ENCODE data around the gene NAV3. TPM values are rescaled to one million over a fixed set of nuclear protein-coding genes. Genes with fewer than 3 reads are reported as not detected.

NAV3 gene
- polyA plus RNA-seq, 1 donor from 2014 or later, result 36.9 TPM

- H3K9me3 ChIP-seq (ENCODE audit: low read length), result no peaks in the 10 kb centered on the region
- H3K9ac ChIP-seq (ENCODE audit: low read length), result no peak overlapping the region
- H2AFZ ChIP-seq (ENCODE audit: low read depth, low read length), result no peak overlapping the region
Observed at GRCh38 chr12:78121969-78122610, 291.4 kb downstream of the NAV3 start.

GRCh38 chr12:78128211-78128610 lies 297.5 kb downstream of the NAV3 start:
- H4K20me1 ChIP-seq (ENCODE audit: insufficient read depth), result no peaks in the 10 kb centered on the region
- H3F3A ChIP-seq (ENCODE audit: insufficient read depth, low read length, poor library complexity, severe bottlenecking), result no peaks in the 10 kb centered on the region
- H3K27me3 ChIP-seq (ENCODE audit: insufficient read depth, low read depth, low read length), result no peaks in the 10 kb centered on the region
- H3K36me3 ChIP-seq (ENCODE audit: insufficient read depth, low read length), result no peaks in the 10 kb centered on the region
- no peaks in the 10 kb centered on the region for H3K9me2 ChIP-seq (ENCODE audit: insufficient read depth, low read length)
- H2AFZ ChIP-seq (ENCODE audit: low read depth, low read length), result no peak overlapping the region
- no peak overlapping the region for H3K27ac ChIP-seq (ENCODE audit: low read length)
- H3K79me2 ChIP-seq (replicated peaks; ENCODE audit: insufficient read depth, low read length), result no peaks in the 10 kb centered on the region
- H3K9me3 ChIP-seq (ENCODE audit: low read length), result no peaks in the 10 kb centered on the region
- H3K4me3 ChIP-seq (ENCODE audit: low read length), result no peak overlapping the region
- no peak overlapping the region for H3K9ac ChIP-seq (ENCODE audit: low read length)
- H3K4me2 ChIP-seq (ENCODE audit: low read length), result no peak overlapping the region
- TF ChIP-seq, protein P1, sequence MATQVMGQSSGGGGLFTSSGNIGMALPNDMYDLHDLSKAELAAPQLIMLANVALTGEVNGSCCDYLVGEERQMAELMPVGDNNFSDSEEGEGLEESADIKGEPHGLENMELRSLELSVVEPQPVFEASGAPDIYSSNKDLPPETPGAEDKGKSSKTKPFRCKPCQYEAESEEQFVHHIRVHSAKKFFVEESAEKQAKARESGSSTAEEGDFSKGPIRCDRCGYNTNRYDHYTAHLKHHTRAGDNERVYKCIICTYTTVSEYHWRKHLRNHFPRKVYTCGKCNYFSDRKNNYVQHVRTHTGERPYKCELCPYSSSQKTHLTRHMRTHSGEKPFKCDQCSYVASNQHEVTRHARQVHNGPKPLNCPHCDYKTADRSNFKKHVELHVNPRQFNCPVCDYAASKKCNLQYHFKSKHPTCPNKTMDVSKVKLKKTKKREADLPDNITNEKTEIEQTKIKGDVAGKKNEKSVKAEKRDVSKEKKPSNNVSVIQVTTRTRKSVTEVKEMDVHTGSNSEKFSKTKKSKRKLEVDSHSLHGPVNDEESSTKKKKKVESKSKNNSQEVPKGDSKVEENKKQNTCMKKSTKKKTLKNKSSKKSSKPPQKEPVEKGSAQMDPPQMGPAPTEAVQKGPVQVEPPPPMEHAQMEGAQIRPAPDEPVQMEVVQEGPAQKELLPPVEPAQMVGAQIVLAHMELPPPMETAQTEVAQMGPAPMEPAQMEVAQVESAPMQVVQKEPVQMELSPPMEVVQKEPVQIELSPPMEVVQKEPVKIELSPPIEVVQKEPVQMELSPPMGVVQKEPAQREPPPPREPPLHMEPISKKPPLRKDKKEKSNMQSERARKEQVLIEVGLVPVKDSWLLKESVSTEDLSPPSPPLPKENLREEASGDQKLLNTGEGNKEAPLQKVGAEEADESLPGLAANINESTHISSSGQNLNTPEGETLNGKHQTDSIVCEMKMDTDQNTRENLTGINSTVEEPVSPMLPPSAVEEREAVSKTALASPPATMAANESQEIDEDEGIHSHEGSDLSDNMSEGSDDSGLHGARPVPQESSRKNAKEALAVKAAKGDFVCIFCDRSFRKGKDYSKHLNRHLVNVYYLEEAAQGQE (IDR thresholded peaks at IDR 0.05; ENCODE audit: borderline replicate concordance), result no peak
- TF ChIP-seq MXI1 (conservative IDR thresholded peaks at IDR 0.05; ENCODE audit: poor library complexity, severe bottlenecking), result no peak
- TF ChIP-seq SMC3 (conservative IDR thresholded peaks at IDR 0.05; ENCODE audit: poor library complexity), result no peak
- no peak for TF ChIP-seq CTCF (IDR thresholded peaks at IDR 0.05; ENCODE audit: poor library complexity, severe bottlenecking)
- no peak for TF ChIP-seq TAF1 (IDR thresholded peaks at IDR 0.05; ENCODE audit: low read depth)
- no peak for TF ChIP-seq EZH2 (IDR thresholded peaks at IDR 0.05; ENCODE audit: borderline replicate concordance, insufficient read depth, low read length, poor library complexity, severe bottlenecking)
- no peak for TF ChIP-seq EP300 (conservative IDR thresholded peaks at IDR 0.05; ENCODE audit: poor library complexity, severe bottlenecking)
- TF ChIP-seq POLR2AphosphoS5 (IDR thresholded peaks at IDR 0.05), result no peak

More at GRCh38 chr12:78121969-78122610, 291.4 kb downstream of the NAV3 start:
- no peak overlapping the region for H3K4me3 ChIP-seq (ENCODE audit: low read length)
- no peak for TF ChIP-seq TAF1 (IDR thresholded peaks at IDR 0.05; ENCODE audit: low read depth)
- no peak for TF ChIP-seq EP300 (conservative IDR thresholded peaks at IDR 0.05; ENCODE audit: poor library complexity, severe bottlenecking)
- no peak for TF ChIP-seq SMC3 (conservative IDR thresholded peaks at IDR 0.05; ENCODE audit: poor library complexity)
- no peak for TF ChIP-seq RAD21 (conservative IDR thresholded peaks at IDR 0.05)
- TF ChIP-seq EZH2 (IDR thresholded peaks at IDR 0.05; ENCODE audit: borderline replicate concordance, insufficient read depth, low read length, poor library complexity, severe bottlenecking), result no peak
- TF ChIP-seq, protein P1 (IDR thresholded peaks at IDR 0.05; ENCODE audit: borderline replicate concordance), result no peak
- no peak for TF ChIP-seq POLR2AphosphoS5 (IDR thresholded peaks at IDR 0.05)
- no peak for TF ChIP-seq MXI1 (conservative IDR thresholded peaks at IDR 0.05; ENCODE audit: poor library complexity, severe bottlenecking)
- no peak for TF ChIP-seq CTCF (IDR thresholded peaks at IDR 0.05; ENCODE audit: poor library complexity, severe bottlenecking)
- H3K27me3 ChIP-seq (ENCODE audit: insufficient read depth, low read depth, low read length), result no peaks in the 10 kb centered on the region
- no peak overlapping the region for H3K4me2 ChIP-seq (ENCODE audit: low read length)
- H3F3A ChIP-seq (ENCODE audit: insufficient read depth, low read length, poor library complexity, severe bottlenecking), result no peaks in the 10 kb centered on the region
- H4K20me1 ChIP-seq (ENCODE audit: insufficient read depth), result no peaks in the 10 kb centered on the region
- no peak overlapping the region for H3K27ac ChIP-seq (ENCODE audit: low read length)
- H3K36me3 ChIP-seq (ENCODE audit: insufficient read depth, low read length), result no peaks in the 10 kb centered on the region
- no peaks in the 10 kb centered on the region for H3K9me2 ChIP-seq (ENCODE audit: insufficient read depth, low read length)
- no peaks in the 10 kb centered on the region for H3K79me2 ChIP-seq (replicated peaks; ENCODE audit: insufficient read depth, low read length)

Data from neural cell (in vitro differentiated cells).